GM21825 (cell line): ENCODE measurements around the gene CCDC91.

Experiments
- ATAC-seq: cut with Tn5 transposase; IDR thresholded peaks from one replicate; pipeline ENCODE4 v1.9.1; 2021; ENCODE audit warnings: mild to moderate bottlenecking, moderate library complexity; ENCODE audit not compliant: unreplicated experiment

The CCDC91 gene

GRCh38 chr12:28190321-28191050 is at the start of gene CCDC91:
TSS of gene CCDC91 (plus strand) at chr12:28190456. CDS start at chr12:28257216, 66,760 bp downstream.
- peak; percentile 94 for ATAC-seq

GRCh38 chr12:28144059-28144458 is 46.2 kb upstream of the CCDC91 start:
- ATAC-seq = no peak

GRCh38 chr12:28144532-28144931 is 45.7 kb upstream of the CCDC91 start:
- ATAC-seq = no peak

GRCh38 chr12:28145216-28145615 is 45.0 kb upstream of the CCDC91 start:
- no peak for ATAC-seq

- no peak for ATAC-seq
Measured at GRCh38 chr12:28149279-28149678, 41.0 kb upstream of the CCDC91 start.

GRCh38 chr12:28156362-28156761 is 33.9 kb upstream of the CCDC91 start:
- ATAC-seq = no peak

GRCh38 chr12:28156804-28157203 is 33.5 kb upstream of the CCDC91 start:
- ATAC-seq = no peak

GRCh38 chr12:28158353-28158752 is 31.9 kb upstream of the CCDC91 start:
- no peak for ATAC-seq

- no peak for ATAC-seq
Measured at GRCh38 chr12:28159688-28160087, 30.6 kb upstream of the CCDC91 start.

- ATAC-seq = no peak
Measured at GRCh38 chr12:28161697-28162096, 28.6 kb upstream of the CCDC91 start.

GRCh38 chr12:28162697-28163096 is 27.6 kb upstream of the CCDC91 start:
- ATAC-seq = no peak

- no peak for ATAC-seq
Measured at GRCh38 chr12:28164644-28165275, 25.5 kb upstream of the CCDC91 start.

GRCh38 chr12:28167981-28168485 is 22.2 kb upstream of the CCDC91 start:
- no peak for ATAC-seq

- no peak for ATAC-seq
Measured at GRCh38 chr12:28171356-28172060, 18.7 kb upstream of the CCDC91 start.

GRCh38 chr12:28172434-28173030 is 17.7 kb upstream of the CCDC91 start:
- ATAC-seq = no peak

GRCh38 chr12:28173440-28173839 is 16.8 kb upstream of the CCDC91 start:
- no peak for ATAC-seq

GRCh38 chr12:28175098-28175589 is 15.1 kb upstream of the CCDC91 start:
- ATAC-seq = no peak

GRCh38 chr12:28176295-28176694 is 14.0 kb upstream of the CCDC91 start:
- ATAC-seq = no peak

GRCh38 chr12:28177461-28177860 is 12.8 kb upstream of the CCDC91 start:
- no peak for ATAC-seq

GRCh38 chr12:28177905-28178304 is 12.4 kb upstream of the CCDC91 start:
- ATAC-seq = no peak

GRCh38 chr12:28178775-28179174 is 11.5 kb upstream of the CCDC91 start:
- no peak for ATAC-seq
